IPS-NIHi11 (cell line): ENCODE measurements around the gene LMX1B.
A peak's percentile ranks its signal among the peaks of the same experiment; 100 is the strongest.
"Not testable (repeated sequence)": the region's sequence is repeated elsewhere in the genome, so short reads cannot be mapped to it uniquely, and the experiment has no call there.

Experiments
- DNase-seq: peaks from one replicate; pipeline ENCODE4 v3.0.0; 2012; ENCODE audit warnings: mixed read lengths, low spot score

The LMX1B gene

GRCh38 chr9:126696401-126697145 is 82.8 kb downstream of the LMX1B start:
- peak; percentile 9 for DNase-seq

- DNase-seq, result no peak
These were observed 83.6 kb downstream of the LMX1B start for GRCh38 chr9:126697330-126697729.

DNA sequence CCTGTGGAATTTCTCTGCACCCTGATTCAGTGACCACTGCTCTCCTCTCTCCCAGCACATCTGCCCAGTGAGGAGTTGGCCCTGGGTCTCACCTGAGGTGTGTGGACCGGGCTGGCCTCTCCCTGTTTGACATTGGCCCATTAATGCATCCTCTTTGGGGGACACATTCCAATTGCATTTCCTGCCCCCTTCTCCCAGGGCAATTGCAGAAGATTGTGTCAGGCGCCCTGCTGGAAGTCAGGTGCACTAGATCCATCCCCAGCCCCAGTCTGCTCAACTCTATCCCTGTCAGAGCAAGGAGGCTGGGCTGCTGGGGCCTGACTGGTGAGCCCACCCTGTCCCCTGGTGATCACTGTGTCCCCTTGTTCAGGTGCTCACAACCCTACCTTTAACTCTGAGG is 84.5 kb downstream of the LMX1B start:
- no peak for DNase-seq

DNA sequence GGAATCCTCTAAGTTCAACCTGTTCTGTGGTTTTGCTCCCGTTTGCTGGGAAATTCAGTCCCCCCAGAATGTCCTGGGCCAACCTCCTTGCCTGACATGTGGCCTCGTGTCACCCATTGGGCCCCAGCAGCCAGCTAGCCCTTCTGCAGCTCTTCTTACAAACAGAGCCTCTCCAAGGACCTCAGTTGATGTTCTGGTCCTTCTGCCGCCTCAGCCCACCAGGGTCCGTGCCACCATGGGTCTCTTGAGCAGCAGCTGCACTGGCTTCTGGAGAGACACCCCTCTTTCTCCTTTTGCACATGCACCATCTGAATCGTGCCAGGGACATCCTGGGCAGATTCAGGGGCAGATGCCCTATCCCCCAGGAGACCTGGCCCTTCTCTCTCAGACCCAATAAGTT is 85.0 kb downstream of the LMX1B start:
- DNase-seq, result no peak

- DNase-seq, result peak; percentile 12
These were observed 85.7 kb downstream of the LMX1B start for GRCh38 chr9:126699401-126699881.

DNA sequence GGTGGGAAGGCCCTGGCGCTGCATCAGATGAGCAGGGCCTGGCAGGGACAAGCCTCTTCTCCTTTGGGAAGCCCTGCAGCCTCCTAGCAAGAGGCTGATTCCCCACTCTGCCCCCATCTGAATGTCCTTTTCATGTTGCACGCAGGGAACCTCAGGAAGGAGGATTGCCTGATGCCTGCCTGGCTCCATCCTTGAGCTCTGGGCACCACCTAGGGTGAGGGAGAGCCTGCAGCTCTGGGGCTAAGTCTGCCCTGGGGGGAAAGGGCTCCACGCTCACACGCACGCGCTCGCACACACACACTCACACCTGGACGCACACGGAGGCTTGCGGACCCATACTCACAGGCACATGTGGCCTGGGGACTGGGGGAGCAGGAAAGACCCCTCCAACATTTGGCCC is 86.6 kb downstream of the LMX1B start:
- DNase-seq, result no peak

GRCh38 chr9:126700903-126701812 is 87.4 kb downstream of the LMX1B start:
- peak; percentile 51 for DNase-seq

DNA sequence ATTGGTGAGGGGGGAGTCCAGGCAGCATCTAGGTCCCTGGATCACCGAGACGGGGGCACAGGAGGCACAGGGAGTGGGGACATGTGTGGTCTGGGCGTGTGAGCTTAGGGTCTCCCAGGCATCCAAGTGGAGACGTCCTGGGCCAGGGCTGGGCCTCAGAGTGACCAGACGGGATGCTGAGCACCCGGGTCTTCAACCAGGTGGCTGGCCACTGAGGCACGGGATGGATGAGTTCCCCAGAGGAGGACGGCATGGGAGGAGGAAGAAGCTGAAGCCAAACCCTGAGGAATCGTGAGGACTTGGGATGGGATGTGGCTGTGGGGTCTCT is 88.0 kb downstream of the LMX1B start:
- no peak for DNase-seq

DNA sequence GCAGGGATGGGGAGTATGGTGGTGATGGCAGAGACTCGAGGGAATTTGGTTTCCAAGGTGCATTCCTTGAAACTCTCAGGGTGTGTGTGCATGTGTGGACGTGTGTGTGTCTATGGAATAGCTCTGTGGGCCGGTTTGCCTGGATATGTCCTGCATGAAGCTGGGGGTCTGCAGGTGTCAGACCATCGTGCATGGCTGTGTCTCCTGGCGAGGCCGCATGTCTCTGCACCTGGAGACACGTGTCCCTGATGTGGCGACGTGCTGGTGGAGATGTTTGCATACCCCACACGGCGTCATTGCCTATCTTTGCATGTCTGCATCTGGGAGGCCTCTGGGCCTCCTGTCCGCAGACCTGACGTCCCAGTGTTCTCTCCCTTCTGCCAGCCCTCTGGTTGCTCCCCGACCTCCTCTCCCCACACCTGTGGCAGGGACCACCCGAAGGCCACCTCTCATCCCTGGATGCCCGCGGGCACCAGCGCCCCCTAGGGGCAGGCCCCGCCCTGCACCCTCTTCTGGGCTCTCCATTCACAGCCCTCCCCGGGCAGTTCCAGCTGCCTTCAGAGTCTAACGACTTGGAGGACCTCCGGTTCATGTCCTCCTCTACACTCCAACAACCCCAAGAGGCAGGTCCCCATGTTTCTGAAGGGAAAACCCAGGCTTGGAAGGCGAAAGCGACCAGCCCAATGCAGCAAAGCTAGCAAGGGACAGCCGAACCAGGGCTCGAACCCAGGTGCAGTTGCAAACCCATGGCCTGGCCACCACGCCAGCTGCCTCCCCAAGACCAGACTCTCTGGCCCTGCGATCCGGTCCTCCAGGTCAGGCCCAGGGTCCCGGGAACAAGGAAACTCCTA is 88.6 kb downstream of the LMX1B start:
- peak; percentile 92 for DNase-seq

GRCh38 chr9:126703002-126703865 is 89.5 kb downstream of the LMX1B start:
- peak; percentile 26 for DNase-seq

DNA sequence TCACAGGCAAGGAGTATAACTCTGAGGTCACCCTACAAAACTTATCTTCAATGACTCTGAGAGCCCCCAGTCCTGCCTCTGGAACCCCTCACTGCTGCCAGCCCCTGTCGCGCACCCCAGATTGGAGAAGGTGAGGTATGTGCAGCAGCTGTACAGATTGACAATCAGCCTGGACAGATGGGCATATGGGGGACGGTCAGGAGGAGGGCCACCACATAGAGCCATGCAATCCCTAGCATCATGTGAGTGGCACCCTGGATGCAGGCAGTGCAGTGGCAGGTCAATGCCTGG is 90.1 kb downstream of the LMX1B start:
- no peak for DNase-seq

- peak; percentile 55 for DNase-seq
These were observed 90.6 kb downstream of the LMX1B start for GRCh38 chr9:126704157-126704891.

- peak; percentile 93 for DNase-seq
These were observed 91.4 kb downstream of the LMX1B start for GRCh38 chr9:126704892-126705766.

GRCh38 chr9:126705767-126706697 is 92.3 kb downstream of the LMX1B start:
- peak; percentile 77 for DNase-seq

DNA sequence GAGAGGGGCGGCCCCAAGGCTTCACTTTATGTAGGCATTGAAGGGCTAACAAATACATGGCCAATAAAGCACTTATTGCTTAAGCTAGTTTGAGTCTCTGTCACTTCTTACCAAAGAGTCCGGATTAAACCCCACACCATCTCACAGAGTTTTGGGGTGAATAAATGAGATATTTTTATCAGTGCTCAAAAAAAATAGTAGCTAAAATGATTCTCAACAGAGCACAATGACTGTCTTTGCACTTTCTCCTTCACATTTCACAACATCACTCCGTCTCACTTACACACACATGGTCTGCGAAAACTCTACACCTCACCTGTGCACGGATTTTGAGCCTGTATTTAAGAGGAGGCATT is 92.9 kb downstream of the LMX1B start:
- DNase-seq, result no peak

DNA sequence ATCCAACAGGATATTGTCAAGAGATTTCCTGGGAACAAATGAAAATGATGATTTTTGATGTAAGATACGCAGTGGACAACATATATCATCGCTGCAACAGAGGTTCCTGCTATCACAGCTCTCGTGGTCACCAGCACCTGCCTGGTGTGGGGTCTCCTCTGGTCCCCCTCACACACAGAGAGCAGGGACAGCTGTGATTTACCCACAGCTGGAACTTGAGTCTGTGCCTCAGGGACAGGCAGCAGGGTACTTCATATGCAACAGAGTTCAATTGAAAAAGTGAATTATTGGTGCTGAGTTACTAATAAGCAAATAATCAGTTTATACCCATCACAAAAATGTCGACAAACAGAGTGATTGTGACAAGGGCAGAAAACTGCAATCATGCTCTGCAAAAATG is 93.4 kb downstream of the LMX1B start:
- no peak for DNase-seq

- DNase-seq, result not testable (repeated sequence)
These were observed 94.0 kb downstream of the LMX1B start for GRCh38 chr9:126707712-126708111.

DNA sequence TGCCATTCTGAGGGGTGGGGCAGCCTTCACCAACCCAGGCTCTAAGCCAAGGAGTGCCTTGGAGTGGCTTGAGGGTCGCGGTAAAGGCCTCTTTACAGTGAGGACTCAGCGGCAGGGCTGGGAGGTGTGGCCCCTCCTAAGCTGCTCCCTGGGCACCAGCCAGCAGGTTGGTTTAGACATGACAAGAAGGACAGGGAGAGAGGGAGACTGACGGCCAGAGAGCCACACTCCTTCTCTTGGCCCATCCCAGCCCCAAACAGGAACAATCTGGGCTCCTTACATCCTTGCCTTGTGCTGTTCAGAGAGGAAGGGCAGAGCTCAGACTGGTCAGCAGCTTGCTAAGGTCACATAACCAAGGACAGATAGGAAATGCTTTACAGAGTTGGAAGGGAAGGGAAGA is 94.5 kb downstream of the LMX1B start:
- no peak for DNase-seq

DNA sequence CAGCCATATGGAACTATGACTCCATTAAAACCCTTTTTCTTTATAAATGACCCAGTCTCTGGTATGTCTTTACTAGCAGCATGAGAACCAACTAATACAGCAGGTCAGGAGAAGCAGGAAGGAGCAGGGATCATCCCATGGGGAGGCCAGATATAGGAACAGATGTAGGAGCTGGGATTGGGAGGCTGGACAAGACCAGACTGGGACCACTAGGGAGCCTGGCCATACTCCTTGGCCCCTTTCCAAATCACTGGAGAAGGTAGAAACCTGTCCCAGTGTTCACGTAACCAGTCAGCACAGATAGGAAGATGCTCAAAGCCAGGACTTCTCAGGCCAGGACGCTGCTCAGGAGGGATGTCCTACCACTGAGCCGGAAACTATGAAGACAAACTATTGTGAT is 95.5 kb downstream of the LMX1B start:
- no peak for DNase-seq
